ENCODE measurements around the gene SPACA7.
A peak's percentile ranks its signal among the peaks of the same experiment; 100 is the strongest.
"Not testable (repeated sequence)": the region's sequence is repeated elsewhere in the genome, so short reads cannot be mapped to it uniquely, and the experiment has no call there.

SPACA7 gene

GRCh38 chr13:112424098-112424497, 47.9 kb downstream of the SPACA7 start:
- DNase-seq (ENCODE audit: low read depth), result no peak

DNA sequence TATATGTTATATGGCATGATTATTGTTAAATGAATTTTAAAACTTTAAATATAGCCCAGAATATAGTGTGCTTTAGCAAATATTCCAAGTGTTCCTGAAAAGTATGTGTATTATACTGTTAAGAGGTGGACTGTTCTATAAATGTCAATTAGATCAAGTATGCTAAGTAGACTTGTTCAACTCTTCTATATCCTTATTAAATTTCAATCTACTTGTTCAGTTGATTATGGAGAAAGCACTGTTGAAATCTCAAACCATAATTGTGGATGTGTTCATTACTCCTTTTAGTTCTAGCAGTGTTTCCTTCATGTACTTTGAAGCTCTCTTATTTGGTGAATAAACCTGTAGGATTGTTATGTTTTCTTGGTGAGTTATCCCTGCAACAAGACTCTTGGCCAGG, 52.5 kb downstream of the SPACA7 start:
- no peak for DNase-seq (ENCODE audit: low read depth)

- no peak for DNase-seq (ENCODE audit: low read depth)
Observed at GRCh38 chr13:112431734-112432133, 55.6 kb downstream of the SPACA7 start.

- not testable (repeated sequence) for DNase-seq (ENCODE audit: low read depth)
Observed at GRCh38 chr13:112432734-112433133, 56.6 kb downstream of the SPACA7 start.

- DNase-seq (ENCODE audit: low read depth), result not testable (repeated sequence)
Observed at GRCh38 chr13:112433517-112433916, 57.4 kb downstream of the SPACA7 start.

DNA sequence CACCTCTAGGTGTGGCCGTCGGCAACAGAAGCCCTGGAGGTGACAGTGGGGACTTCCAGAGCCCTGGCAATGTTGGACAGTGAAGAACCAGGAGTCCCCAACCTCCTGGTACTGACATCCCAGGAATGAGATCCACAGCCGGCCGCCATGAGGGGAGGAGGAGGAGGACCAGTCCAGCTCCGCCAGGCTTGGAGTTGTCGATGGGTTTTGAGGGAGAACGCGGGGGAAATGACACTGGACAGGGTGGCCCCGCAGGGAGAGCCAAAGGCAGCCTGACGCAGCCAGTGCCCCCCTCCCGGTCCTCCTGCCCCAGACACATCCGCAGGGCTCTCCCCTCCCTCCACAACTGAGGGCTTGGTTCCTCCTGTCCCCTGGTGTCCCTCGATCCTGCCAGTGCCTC, 57.9 kb downstream of the SPACA7 start:
- DNase-seq (ENCODE audit: low read depth), result no peak

- DNase-seq (ENCODE audit: low read depth), result no peak
Observed at GRCh38 chr13:112434937-112435523, 58.9 kb downstream of the SPACA7 start.

DNA sequence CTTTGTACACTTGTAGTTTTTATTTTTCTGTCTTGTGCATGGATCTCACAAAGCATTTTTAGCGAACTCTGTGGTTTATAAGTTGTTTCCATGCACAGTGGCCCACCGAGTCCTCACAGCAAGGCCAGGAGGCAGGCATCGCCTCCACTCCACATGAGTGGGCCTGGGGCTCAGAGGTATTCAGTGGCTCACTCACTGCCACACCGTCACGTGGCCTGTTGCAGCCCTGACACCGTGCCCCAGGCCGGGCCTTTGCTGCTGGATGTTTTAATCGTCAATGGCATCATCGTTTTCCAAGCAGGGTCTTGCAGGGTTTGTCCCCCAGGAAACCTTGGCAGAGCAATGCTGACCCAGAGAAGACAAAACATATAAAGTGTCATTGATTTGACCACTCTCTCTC, 59.8 kb downstream of the SPACA7 start:
- DNase-seq (ENCODE audit: low read depth), result no peak

DNA sequence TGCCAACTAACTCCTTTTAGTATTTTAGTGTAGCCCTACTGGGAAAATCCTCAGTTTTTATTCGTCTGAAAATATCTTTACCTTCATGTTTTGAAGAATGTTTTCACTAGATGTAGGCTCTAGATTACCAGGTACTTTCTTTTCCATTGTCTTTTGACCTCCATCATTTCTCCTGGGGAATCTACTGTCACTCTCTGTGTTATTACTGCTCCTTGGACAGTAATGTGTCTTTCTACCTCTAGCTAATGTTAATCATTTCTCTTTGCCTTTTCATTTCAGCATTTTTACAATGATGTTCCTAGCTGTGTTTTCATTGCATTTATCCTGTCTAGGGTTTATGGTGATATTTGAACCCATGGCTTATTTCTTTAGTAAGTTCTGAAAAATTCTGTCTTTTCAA, 61.9 kb downstream of the SPACA7 start:
- DNase-seq (ENCODE audit: low read depth), result no peak

- no peak for DNase-seq (ENCODE audit: low read depth)
Observed at GRCh38 chr13:112438515-112438914, 62.4 kb downstream of the SPACA7 start.

- DNase-seq (ENCODE audit: low read depth), result no peak
Observed at GRCh38 chr13:112441226-112441625, 65.1 kb downstream of the SPACA7 start.

GRCh38 chr13:112441779-112442310, 65.7 kb downstream of the SPACA7 start:
- no peak for DNase-seq (ENCODE audit: low read depth)

GRCh38 chr13:112442483-112443090, 66.4 kb downstream of the SPACA7 start:
- DNase-seq (ENCODE audit: low read depth), result peak; percentile 2

- DNase-seq (ENCODE audit: low read depth), result peak; percentile 8
Observed at GRCh38 chr13:112443191-112443994, 67.2 kb downstream of the SPACA7 start.

GRCh38 chr13:112443995-112444311, 67.8 kb downstream of the SPACA7 start:
- peak; percentile 49 for DNase-seq (ENCODE audit: low read depth)

- no peak for DNase-seq (ENCODE audit: low read depth)
Observed at GRCh38 chr13:112444416-112445399, 68.6 kb downstream of the SPACA7 start.

- DNase-seq (ENCODE audit: low read depth), result no peak
Observed at GRCh38 chr13:112445411-112446271, 69.5 kb downstream of the SPACA7 start.

GRCh38 chr13:112446347-112446861, 70.2 kb downstream of the SPACA7 start:
- no peak for DNase-seq (ENCODE audit: low read depth)

GRCh38 chr13:112446867-112447266, 70.7 kb downstream of the SPACA7 start:
- no peak for DNase-seq (ENCODE audit: low read depth)

GRCh38 chr13:112447306-112447705, 71.2 kb downstream of the SPACA7 start:
- no peak for DNase-seq (ENCODE audit: low read depth)
